ENCODE results near the gene POLR3H.

The POLR3H gene

DNA sequence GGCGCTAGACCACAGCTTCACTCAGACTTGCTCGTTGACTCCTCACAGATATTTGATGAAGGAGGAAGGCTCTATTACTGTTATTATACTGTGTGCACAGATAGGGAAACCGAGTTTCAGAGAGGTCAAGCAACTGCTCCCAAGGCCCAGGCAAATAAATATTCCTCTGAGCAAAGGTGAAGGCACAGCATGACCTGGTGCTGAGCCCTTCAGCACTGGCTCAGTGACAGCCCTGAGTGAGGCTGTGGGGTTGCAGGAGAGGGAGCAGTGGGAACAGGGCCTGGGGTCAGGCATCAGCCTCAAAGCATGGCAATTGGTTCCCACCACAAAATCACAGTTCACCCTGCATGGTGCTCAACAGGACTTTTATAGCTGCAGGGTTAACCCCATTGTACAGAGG, 7.1 kb downstream of the POLR3H start:
- FAIRE-seq = no peak
- no peak for DNase-seq (ENCODE audit: low spot score)

DNA sequence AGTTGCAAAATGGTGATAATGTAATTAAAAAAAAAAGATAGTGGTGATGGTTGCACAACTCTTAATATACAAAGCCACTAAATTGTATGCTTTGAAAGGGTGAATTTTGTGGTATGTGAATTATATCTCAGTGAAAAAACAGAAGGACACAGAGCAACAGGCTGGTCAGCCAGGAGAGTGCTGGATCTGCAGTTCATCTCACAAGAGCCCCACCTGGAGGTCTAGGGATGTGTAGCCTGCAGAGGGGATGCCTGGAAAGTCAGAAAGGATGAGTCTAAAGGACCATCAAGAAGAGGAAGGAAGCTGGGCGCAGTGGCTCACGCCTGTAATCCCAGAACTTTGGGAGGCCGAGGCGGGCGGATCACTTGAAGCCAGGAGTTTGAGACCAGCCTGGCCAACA, 9.0 kb downstream of the POLR3H start:
- no peak for DNase-seq (ENCODE audit: low spot score)
- FAIRE-seq = no peak

DNA sequence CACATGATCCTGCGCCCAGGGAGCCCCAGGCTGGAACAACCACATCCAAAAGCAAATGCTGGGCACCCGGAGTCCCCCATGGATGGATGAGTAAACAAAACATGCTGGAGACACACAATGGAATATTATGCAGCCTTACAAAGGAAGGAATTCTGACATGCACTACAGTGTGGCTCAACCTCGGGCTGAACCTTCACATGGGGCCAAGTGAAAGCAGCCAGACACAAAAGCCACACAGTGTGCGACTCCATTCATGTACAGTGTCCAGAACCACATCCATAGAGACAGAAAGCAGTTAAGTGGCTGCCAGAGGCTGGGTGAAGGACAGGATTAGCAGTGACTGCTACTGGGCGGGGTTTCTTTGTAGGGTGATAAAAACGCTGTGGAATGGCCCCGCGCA, 10.1 kb downstream of the POLR3H start:
- DNase-seq (ENCODE audit: low spot score) (no peak), FAIRE-seq (no peak)

DNA sequence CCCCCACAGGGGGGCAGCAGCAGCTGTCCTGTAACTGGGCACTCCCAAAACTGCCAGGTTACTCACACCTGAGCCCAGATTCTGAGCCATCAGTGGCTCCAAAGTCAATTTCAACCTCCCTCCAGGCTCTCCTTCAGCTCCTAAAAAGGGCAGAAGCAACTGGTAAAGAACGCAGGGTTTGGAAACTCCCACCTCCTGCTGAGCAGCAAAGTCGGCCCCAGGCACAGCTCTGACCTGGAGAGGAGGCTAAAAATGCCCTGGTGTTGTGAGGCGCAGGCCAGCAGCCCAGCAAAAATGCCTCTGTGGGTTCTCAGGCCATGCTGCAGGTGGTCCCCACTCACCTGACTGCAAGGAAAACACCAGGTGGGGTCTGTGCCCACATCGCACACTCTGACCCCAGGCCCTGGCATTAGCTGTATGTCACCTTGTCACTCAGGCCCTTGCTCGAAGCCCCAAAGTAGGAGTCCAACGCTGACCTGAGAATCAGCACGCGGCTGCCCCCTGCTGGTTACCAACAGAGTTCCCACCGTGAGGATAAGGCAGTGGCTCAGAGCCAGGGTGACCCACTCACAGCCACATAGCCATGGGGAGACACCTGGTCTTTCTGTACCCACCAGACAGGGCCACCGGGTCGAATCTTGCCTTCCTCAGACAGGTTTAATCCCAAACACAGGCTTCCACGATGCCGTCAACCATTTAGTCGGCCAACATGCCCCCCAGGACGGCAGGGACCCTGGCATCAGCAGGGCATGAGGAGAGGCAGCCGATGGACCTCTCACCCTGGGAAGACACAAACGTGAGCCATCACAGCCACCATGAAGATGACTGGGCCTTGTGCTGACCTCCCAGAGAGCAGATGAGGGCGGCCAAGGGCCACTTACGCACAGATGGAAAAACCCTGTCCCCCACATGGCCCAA, 11.1 kb downstream of the POLR3H start:
- FAIRE-seq (peak; percentile 42), DNase-seq (ENCODE audit: low spot score) (peak; percentile 82)

DNA sequence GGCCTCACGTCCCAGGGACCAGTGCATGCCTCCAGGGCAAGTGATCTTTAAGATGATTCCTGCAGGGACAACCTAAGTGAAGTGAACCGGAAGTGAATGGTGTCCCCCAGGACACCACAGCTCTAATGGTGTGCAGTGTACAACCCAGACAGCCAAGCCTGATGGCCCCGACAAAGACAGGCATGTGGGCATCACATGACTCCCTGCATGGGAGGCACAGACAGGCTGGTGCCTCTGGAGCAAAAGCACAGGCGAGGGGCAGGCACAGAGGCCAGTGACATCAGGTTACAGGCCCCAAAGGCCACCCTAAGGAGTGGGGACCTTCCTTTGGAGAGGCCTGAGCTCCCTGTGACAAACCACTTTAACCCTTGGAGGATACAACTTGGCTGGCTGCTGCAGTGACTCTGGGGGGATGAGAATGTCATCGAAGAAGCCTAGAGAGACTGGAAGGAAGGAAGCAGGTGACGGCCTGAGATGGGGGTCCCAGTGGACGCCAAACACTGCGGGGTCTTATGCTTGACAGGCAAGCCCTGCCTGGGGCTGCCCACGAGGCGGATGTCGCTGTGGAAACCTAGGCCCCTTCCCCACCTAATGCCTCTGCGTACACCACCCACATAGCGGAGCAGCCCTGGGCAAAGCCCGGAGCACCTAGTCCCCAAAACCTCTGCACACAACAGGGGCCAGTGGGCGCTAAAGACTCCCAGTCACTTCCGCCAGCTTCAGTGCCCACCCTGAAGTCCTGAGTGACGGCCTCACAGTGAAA, 12.4 kb downstream of the POLR3H start:
- DNase-seq (ENCODE audit: low spot score) (no peak), FAIRE-seq (peak; percentile 59)

DNA sequence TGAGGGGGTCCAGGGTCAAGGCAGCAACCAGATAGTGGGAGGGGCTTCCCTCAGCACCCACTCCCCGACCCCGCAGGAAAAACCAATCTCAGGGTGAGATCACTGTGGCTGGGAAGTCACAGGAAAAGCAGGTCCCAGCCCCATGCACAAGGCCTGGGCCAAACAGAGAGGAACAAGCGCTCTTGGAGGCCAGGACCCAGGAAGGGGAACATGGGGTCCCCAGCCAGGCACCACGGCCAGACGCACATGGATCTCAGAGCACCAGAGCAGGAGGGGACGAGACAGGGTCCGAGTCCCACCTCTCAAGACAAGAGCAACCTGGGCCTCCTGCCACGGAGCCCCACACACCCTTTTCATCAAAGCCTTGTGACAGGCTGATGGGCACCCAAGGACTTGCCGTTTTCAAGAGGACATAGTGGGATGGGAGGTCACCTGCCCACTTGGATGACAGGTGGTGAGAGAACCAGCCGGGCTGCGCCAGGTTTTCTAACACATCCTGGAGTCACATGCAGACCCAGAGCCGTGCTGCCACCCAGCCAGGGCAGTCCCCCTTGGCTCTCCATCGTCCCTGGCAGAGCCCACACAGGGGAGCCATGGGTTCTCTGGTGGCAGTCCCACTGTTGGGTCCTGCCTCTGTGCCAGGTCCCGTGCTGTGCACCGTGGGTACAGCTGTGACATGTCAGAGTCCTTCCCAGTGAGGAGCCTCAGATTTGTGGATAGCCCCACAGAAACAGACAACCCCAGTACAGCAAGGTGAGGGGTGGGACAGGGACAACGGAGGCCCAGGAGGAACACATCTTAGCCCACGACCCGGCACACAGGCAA, 13.2 kb downstream of the POLR3H start:
- FAIRE-seq (no peak), DNase-seq (ENCODE audit: low spot score) (no peak)

DNA sequence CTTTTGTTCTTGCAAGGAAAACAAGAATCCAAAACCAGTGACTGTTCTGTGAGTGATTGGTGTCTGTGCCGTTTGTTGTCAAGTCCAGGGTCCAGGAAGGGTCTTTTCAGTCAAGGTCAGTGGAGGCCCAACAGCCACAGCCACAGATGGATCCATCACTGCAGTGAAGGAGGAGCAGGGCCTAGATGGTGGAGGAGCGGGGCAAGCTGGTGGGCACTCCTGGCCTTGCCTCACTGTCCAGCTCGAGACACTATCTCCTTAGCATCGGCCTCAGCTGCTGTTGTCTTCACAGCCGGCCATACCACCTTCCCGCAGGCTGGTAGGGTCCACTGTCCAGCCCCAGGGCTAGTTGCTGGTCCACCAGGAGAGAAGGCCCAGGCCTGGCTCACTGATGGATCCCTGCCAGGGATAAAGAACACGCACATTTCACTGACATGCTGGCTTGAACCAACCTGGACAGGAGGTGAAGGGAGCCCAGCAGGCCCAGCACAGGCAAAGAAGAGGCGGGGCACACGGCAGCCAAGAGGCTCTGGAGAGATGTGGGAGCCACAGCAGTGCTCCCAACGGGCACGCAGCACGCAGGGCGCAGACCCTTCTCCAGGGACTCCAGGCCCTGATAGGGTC, 15.2 kb downstream of the POLR3H start:
- no peak for DNase-seq (ENCODE audit: low spot score)
- no peak for FAIRE-seq

DNA sequence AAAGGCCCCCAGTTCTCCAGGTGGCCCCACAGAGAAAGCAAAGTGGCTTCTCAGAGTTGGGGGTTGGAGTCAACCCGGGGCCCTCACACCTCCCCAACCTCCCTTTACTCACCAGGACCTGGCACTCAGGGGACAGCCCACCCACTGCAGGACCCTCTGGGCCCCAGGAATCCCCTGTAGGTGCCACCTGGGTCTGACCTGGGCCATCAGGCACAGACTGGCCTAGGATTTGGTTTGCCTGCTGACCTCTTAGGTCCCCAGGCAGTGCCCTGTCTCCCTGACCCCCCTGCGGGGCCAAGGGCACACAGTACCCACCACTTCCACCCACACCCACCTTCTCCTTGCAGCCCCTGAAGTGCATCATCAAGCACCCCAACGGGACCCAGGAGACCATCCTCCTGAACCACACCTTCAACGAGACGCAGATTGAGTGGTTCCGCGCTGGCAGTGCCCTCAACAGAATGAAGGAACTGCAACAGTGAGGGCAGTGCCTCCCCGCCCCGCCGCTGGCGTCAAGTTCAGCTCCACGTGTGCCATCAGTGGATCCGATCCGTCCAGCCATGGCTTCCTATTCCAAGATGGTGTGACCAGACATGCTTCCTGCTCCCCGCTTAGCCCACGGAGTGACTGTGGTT, 16.0 kb downstream of the POLR3H start:
- FAIRE-seq = no peak
- DNase-seq (ENCODE audit: low spot score) = no peak

DNA sequence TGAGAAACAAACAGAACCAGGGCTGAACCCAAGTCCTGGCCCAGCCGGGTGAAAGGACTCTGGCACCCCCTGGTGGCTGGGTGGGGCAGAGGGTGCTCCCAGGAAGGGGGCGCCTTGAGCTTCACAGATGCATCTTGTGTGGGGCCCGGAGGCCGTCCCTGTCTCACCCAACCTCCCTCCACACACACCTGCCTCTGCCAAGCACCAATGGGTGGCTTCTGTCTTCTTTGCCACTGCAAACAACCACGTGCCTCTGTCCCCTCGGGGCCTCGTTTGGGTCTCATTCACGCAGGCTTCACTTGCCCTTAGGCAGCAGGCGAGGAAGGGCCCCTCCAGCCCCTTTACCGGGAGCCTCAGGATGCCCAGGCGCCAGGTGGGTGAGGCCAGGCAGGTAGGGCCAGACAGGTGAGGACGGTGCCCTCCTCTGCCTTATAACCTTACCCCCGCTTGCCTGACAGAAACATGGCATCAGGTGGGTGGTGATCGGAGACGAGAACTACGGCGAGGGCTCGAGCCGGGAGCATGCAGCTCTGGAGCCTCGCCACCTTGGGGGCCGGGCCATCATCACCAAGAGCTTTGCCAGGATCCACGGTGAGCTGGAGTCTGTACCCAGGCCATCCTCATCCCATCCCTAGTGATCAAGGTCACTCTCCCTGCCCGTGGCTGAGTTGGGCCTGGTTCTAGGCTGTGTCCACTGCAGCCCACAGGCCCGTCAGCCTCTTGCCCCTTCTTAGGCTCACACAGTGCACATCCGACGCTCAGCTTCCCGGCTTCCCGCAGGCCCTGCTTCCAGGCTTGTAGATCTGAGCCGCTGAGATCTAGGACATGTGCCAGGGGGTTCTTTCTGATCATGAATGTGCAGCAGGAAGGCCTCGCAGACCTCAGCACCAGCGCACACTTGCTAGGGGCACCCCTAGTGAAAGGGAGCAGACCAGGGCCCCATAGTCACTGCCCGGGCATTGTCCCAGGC, 17.2 kb downstream of the POLR3H start:
- peak; percentile 70 for DNase-seq (ENCODE audit: low spot score)
- no peak for FAIRE-seq

DNA sequence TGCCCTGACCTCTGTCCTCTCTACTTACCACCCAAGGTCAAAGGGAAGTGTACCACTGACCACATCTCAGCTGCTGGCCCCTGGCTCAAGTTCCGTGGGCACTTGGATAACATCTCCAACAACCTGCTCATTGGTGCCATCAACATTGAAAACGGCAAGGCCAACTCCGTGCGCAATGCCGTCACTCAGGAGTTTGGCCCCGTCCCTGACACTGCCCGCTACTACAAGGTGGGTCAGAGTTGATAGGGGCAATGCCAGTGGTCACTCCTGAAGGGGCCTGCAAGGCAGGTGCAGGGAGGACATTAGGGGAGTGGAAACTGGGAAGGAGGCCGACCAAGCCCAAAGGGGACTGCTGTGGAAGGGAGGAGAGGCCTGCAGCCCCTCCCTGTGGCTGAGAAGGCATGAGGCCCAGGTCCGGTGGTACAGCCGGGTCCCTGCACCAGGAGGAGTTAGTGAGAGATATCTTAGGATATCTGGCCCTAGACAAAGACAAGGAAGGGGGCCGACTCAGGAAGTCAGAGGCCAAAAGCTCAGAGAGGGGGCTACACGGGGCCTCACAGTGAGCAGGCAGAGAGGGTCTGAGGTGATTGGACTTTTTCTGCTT, 17.9 kb downstream of the POLR3H start:
- FAIRE-seq (no peak), DNase-seq (ENCODE audit: low spot score) (no peak)

DNA sequence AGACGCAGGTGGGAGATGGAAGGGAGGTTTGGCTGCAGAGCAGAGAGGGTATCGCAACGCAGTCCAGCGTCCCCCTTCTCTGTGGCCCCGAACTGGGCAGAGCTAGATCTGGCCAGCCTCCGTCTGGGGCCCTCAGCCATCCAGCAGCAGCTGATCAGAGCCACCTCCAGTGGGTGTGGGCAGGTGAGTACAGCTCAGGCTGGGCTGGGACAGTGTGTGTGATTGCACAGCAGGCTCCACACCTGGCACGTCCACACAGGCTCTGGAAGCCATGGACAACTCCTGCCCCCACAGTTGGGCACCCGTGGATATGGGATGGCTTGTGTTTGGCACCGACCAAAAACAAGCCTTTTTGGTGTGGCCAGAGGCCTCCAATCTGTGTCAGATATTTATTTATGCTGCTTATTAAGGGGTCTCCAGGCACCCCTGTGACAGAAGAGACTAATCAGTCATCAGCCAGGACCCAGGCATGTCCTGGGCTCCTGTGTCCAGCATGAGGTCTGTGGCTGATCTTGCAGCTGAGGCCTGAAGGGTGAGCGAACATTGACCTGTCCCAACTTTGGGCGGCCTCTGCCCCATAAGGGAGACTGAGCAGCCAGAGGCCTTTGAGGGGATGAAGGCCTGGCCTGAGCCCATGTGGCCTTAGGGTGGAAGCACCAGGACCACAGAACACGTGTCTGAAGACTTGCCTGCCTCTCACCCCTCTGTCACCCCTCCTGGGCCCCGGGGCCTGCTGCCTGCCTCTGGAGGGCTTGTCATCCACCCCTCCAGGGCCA, 18.6 kb downstream of the POLR3H start:
- FAIRE-seq (peak; percentile 5), DNase-seq (ENCODE audit: low spot score) (no peak)

DNA sequence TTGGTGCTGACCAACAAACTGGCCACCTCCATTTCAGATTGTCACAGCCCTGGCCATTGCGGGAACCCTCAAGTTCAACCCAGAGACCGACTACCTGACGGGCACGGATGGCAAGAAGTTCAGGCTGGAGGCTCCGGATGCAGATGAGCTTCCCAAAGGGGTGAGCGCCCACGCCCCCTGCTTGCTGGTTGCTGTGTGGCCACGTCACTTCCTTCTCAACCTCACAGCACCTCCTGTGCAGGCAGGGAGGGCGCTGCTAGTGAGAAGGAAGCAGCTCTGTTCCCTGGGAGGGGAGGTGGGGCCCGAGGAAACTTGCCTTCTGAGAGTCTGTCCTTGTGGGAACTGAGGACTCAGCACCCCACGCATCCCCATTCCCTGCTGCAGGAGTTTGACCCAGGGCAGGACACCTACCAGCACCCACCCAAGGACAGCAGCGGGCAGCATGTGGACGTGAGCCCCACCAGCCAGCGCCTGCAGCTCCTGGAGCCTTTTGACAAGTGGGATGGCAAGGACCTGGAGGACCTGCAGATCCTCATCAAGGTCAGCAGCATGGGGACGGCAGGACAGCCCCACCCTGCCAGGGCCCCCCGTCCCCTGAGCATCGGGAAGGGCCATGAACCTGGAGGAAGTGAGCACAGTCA, 19.3 kb downstream of the POLR3H start:
- FAIRE-seq (no peak), DNase-seq (ENCODE audit: low spot score) (no peak)

DNA sequence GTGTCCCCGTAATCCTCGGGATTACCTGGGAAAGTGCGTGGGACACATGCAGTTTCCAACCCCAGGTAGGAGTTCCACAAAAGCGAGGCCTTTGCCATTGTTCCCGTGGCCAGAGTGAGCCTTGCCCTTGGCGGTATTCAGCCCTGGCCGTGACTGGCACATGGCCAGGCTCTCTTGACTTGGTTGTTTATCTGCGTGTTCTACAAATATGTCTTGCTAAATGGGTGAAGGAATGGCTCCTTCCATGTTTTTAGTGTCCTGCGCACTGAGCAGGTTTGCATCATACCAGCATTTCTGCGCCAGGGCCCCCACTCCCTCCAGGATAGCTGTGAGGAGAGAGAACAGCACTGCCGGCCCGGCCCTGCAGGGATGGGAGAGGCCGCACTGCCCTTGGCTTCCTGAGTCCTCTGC, 20.0 kb downstream of the POLR3H start:
- DNase-seq (ENCODE audit: low spot score) (no peak), FAIRE-seq (no peak)

DNA sequence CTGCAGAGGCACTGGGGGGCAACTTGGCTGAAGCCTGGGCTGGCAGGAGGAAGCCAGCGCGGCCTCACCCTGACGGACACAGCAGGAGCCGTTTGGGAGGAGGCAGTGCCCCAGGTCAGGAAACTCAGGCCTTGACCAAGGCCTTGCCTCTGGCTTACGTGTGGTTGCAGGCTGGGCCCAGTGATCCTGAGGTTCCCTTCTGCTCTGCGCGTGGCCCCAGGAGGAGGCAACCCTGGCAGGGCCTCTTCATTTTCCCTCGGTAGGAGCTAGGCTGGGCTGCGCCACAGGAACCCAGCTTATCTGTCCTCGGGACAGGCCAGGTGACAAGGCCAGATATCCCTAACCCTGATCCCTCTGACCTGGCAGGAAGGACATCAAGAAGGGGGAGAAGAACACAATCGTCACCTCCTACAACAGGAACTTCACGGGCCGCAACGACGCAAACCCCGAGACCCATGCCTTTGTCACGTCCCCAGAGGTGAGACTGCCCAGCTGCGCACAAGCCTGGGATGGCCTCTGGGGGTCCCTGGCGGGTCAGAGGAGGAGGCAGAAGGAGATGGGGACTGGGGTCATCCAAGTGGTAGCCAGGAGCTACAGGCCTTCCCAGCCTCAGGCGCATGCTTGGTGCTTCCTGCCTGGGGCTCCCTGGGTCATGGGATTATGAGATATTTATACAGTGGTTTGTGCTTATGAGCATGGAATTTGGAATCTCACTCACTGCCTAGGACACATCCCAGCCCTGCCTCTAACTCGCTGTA, 20.6 kb downstream of the POLR3H start:
- FAIRE-seq (no peak), DNase-seq (ENCODE audit: low spot score) (no peak)

DNA sequence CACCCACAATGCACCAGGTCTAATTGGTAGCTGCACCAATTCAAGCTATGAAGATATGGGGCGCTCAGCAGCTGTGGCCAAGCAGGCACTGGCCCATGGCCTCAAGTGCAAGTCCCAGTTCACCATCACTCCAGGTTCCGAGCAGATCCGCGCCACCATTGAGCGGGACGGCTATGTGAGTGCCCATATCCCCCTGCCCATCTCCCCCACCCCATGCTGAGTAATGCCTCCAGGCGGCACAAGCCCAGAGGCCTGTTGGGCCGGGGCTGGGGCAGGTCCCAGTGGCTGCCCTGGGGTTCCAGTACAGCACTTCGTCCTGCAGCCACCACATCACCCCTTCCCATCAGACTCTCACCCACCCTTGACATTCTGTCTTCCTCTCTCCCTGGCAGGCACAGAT, 21.5 kb downstream of the POLR3H start:
- DNase-seq (ENCODE audit: low spot score) (no peak), FAIRE-seq (no peak)

DNA sequence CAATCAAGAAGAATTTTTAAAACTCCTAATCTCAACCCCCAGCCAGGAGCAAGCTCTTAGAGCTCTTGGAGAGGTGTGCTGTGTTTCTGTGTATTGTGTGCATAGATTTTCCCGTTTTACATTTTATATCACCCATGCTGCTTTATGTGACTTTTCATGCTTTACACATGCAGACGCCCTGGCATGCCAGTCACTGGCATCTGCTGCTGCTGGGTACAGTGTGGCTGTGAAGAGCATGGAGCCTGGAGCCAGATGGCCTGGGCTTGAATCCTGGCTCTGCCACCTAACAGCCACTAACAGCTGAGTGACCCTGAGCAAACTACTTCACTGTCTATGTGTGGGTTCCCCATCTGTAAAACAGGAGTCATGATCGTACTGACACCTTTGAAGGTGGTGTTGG, 23.1 kb downstream of the POLR3H start:
- DNase-seq (ENCODE audit: low spot score) (no peak), FAIRE-seq (no peak)

DNA sequence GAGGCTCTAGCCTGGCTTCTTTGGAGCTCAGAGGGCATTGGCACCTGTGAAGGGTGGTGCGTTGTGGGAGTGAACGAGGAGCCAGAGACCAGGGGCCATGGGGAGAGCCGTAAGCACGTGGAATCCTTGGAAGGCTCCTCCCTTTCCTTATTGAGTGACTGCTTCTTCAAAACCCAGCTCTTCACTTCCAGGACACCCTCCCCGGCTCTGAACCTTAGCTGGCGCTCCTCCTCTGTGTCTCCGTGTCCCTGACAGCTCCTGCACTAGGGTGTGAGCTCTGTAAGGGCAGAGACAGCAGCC, 26.3 kb downstream of the POLR3H start:
- DNase-seq (ENCODE audit: low spot score) (no peak), FAIRE-seq (no peak)

Measured in urothelium cell line (cell line).